Caco-2 (cell line): ENCODE measurements around the gene BTRC. TPM values are rescaled to one million over a fixed set of nuclear protein-coding genes. Genes with fewer than 3 reads are reported as not detected.
A peak's percentile ranks its signal among the peaks of the same experiment; 100 is the strongest.

Experiments used
- BruUV-seq: library from RNA; stranded (reverse); fragments of 400-500 nt; replicated peaks from 2 replicates; lab custom pipeline; 2021; lab: Mats Ljungman, UMichigan
- CTCF ChIA-PET: fragments of 300-600 bp; sonication (Branson Sonifier 250); formaldehyde crosslinking; loops from one replicate; lab custom pipeline; 2022; ENCODE audit warnings: antibody characterized with exemption; lab: Charles Lee
- POLR2A ChIA-PET: fragments of 300-600 bp; sonication (Branson Sonifier 250); formaldehyde crosslinking; loops from one replicate; lab custom pipeline; 2022; ENCODE audit warnings: antibody characterized with exemption; lab: Charles Lee
- DNase-seq, 2 experiments: peaks; one replicate each; pipeline versions ENCODE4 v3.0.0 to v3.0.0-alpha.2; 2020 to 2022
- H3K27me3 ChIP-seq: replicated peaks from 2 replicates; pipeline ENCODE4 v1.6.0; 2011; ENCODE audit warnings: low read length; ENCODE audit not compliant: control insufficient read depth, insufficient read depth
- H3K36me3 ChIP-seq: 2 replicates; pipeline ENCODE4 v1.5.1; 2011; ENCODE audit warnings: low read length; ENCODE audit not compliant: control insufficient read depth, insufficient read depth
- H3K4me1 ChIP-seq: fragments of 250-450 bp; sonication (Bioruptor Pico); 2 replicates; pipeline ENCODE4 v1.5.1; 2020; ENCODE audit warnings: mild to moderate bottlenecking
- H3K4me3 ChIP-seq: 2 replicates; pipeline ENCODE4 v1.5.1; 2011; ENCODE audit warnings: low read depth, mild to moderate bottlenecking, control low read depth, low read length
- H3K9me3 ChIP-seq: fragments of 250-450 bp; sonication (Bioruptor Pico); 2 replicates; pipeline ENCODE4 v1.5.1; 2020; ENCODE audit warnings: mild to moderate bottlenecking, moderate library complexity
- H3K27ac Mint-ChIP-seq: one replicate; pipeline ENCODE4 v1.8.0; 2022; ENCODE audit warnings: mixed read lengths; ENCODE audit not compliant: unreplicated experiment
- H3K27me3 Mint-ChIP-seq: one replicate; pipeline ENCODE4 v1.8.0; 2022; ENCODE audit warnings: mixed read lengths; ENCODE audit not compliant: insufficient read depth, unreplicated experiment
- H3K36me3 Mint-ChIP-seq: one replicate; pipeline ENCODE4 v1.8.0; 2022; ENCODE audit warnings: mild to moderate bottlenecking, mixed read lengths; ENCODE audit not compliant: insufficient read depth, unreplicated experiment
- H3K4me1 Mint-ChIP-seq: one replicate; pipeline ENCODE4 v1.8.0; 2022; ENCODE audit warnings: low read depth, mixed read lengths; ENCODE audit not compliant: unreplicated experiment
- H3K4me3 Mint-ChIP-seq: one replicate; pipeline ENCODE4 v1.8.0; 2022; ENCODE audit warnings: mild to moderate bottlenecking, moderate library complexity, mixed read lengths; ENCODE audit not compliant: unreplicated experiment
- H3K9me3 Mint-ChIP-seq: one replicate; pipeline ENCODE4 v1.8.0; 2022; ENCODE audit warnings: mixed read lengths; ENCODE audit not compliant: unreplicated experiment
- intact Hi-C: fragments of 100-400 bp; cut with micrococcal nuclease; formaldehyde crosslinking; loops from one replicate; pipeline ENCODE4 v1.10.0; 2022; ENCODE audit not compliant: unreplicated experiment
- total RNA-seq: library from RNA; stranded (reverse); gene quantifications from 2 replicates; pipeline ENCODE4 v1.2.3, GENCODE V29; 2022
- TF ChIP-seq, protein P1 (sequence below), 2 experiments: fragments of 200-600 bp in 1 of 2; IDR thresholded peaks; 1 replicate in 1 of 2; 2 replicates in 1 of 2; pipeline versions ENCODE4 v1.5.1 to v1.8.0; 2011 to 2022; ENCODE audit warnings: antibody characterized with exemption in 1 of 2, control low read depth in 1 of 2, inconsistent platforms in 1 of 2, low read depth in 1 of 2, low read length in 1 of 2, mild to moderate bottlenecking in 1 of 2, moderate library complexity in 1 of 2; ENCODE audit not compliant: insufficient read depth in 1 of 2, severe bottlenecking in 1 of 2, unreplicated experiment in 1 of 2

The BTRC gene
- total RNA-seq, 1 experiment from 2014 or later = 19.6 TPM

DNA sequence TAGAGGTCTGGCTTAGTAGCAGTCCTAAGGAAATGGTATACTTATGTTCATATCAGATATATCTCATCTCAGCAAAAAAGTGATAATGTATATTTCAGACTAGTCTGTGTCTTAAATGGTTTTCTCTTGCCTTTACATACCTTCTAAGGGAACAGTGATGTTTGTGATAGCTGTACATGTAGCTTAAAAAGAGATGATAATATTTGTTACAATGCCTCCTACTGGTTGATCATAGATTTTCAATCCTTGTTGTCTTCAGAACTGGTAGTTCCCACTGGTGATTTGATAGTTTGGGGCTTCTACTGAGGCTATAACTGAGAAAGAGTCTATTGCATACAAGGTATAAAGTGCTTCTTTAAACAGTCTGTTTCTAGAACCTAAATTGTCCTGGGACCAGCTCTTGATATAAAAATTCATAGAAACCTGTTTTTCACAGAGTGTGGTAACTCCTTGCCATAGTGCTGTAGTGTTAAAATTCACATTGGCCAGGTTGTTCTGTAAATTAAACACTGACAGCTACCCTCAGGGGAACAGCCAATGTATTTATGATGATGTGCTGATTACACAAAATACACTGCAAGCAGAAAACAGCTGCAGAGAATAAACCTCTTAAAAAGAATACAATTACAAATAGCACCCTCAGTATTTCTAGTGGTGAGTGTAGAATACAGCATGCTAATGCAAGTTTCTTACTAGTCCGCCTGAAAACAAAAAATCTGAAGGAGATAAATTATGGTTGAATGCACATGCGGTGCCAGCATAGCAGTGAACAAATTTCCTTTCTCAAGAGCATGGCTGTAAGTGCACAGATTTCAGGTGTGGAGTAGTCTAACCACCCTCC lies 90.3 kb downstream of the BTRC start:
- POLR2A ChIA-PET = no interaction called here
- intact Hi-C loops = no loop called here
- H3K36me3 ChIP-seq = no peaks in the 10 kb centered on the region
- no peaks in the 10 kb centered on the region for H3K9me3 ChIP-seq
- DNase-seq = no peak
- Mint-ChIP-seq H3K9me3 (no peaks in the 10 kb centered on the region), H3K4me1 (no peaks in the 10 kb centered on the region), H3K36me3 (no peaks in the 10 kb centered on the region), H3K27me3 (no peaks in the 10 kb centered on the region), H3K4me3 (no peak overlapping the region), H3K27ac (no peak overlapping the region)
- H3K27me3 ChIP-seq = no peaks in the 10 kb centered on the region
- no TSS peak for BruUV-seq
- CTCF ChIA-PET = interaction anchor here (0.6 to 2.3 kb wide), 13 partner anchors 8 to 230 kb away, joined by 3 to 21 read pairs (median 6); no protein-coding TSS in a partner anchor
- TF ChIP-seq, protein P1, sequence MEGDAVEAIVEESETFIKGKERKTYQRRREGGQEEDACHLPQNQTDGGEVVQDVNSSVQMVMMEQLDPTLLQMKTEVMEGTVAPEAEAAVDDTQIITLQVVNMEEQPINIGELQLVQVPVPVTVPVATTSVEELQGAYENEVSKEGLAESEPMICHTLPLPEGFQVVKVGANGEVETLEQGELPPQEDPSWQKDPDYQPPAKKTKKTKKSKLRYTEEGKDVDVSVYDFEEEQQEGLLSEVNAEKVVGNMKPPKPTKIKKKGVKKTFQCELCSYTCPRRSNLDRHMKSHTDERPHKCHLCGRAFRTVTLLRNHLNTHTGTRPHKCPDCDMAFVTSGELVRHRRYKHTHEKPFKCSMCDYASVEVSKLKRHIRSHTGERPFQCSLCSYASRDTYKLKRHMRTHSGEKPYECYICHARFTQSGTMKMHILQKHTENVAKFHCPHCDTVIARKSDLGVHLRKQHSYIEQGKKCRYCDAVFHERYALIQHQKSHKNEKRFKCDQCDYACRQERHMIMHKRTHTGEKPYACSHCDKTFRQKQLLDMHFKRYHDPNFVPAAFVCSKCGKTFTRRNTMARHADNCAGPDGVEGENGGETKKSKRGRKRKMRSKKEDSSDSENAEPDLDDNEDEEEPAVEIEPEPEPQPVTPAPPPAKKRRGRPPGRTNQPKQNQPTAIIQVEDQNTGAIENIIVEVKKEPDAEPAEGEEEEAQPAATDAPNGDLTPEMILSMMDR (IDR thresholded peaks at IDR 0.05; ENCODE audit: insufficient read depth in 1 of 2, low read depth in 1 of 2, low read length in 1 of 2, severe bottlenecking in 1 of 2, unreplicated experiment in 1 of 2) = peak; percentile 13 to 36
- no peaks in the 10 kb centered on the region for H3K4me1 ChIP-seq
- no peak overlapping the region for H3K4me3 ChIP-seq

DNA sequence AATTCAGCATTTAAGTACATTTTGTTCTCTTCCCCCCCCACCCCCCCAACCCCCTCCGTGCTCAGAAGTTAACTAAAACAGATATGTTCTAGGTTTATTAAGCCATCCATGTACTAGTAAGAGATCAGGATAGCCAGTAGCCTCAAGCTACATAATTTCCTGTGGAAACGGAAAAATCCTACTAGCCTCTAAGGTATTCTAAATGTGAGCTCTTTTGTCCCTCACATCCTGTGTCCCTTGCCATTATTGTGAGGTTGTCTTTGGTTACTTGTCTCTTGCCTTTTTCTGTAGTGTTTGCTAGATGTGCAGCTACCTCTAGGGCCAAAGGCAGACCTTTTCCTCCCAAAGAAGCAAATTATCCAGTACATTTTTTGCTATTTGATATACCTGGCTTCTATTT lies 92.1 kb downstream of the BTRC start:
- H3K9me3 Mint-ChIP-seq = no peaks in the 10 kb centered on the region
- no peaks in the 10 kb centered on the region for H3K27me3 ChIP-seq
- no TSS peak for BruUV-seq
- POLR2A ChIA-PET = no interaction called here
- no peaks in the 10 kb centered on the region for H3K36me3 Mint-ChIP-seq
- no peaks in the 10 kb centered on the region for H3K27me3 Mint-ChIP-seq
- H3K9me3 ChIP-seq = no peaks in the 10 kb centered on the region
- H3K27ac Mint-ChIP-seq = no peak overlapping the region
- intact Hi-C loops = no loop called here
- H3K4me3 ChIP-seq = no peak overlapping the region
- TF ChIP-seq, protein P1 (IDR thresholded peaks at IDR 0.05; ENCODE audit: insufficient read depth in 1 of 2, low read depth in 1 of 2, low read length in 1 of 2, severe bottlenecking in 1 of 2, unreplicated experiment in 1 of 2) = no peak
- H3K4me1 ChIP-seq = no peaks in the 10 kb centered on the region
- CTCF ChIA-PET = interaction anchor here (0.9 to 1.0 kb wide), 2 partner anchors 21 to 124 kb away, joined by 3 read pairs; no protein-coding TSS in a partner anchor
- no peaks in the 10 kb centered on the region for H3K36me3 ChIP-seq
- H3K4me1 Mint-ChIP-seq = peaks cover 6% of the 10 kb centered on the region
- DNase-seq = no peak
- no peak overlapping the region for H3K4me3 Mint-ChIP-seq

DNA sequence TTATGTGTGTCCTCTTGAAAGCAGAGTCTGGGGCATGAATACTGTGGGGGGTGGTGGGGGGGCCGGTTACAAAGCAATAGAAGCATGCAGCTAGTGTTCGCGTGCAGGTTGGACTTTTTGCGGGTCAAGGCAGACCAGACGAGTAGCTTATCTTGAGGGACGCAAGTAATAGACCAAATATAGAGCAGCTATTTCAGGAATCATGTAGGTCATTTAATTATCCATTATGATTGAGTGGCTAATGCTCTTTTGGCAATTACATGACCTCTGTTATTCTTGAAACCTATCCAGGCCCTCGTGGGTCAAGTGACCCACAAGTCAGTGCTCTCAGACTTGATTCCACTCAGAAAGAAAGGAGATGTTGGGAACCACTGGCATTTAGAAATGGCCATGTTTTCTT lies 93.0 kb downstream of the BTRC start:
- no peaks in the 10 kb centered on the region for H3K9me3 ChIP-seq
- TF ChIP-seq, protein P1 (IDR thresholded peaks at IDR 0.05; ENCODE audit: insufficient read depth in 1 of 2, low read depth in 1 of 2, low read length in 1 of 2, severe bottlenecking in 1 of 2, unreplicated experiment in 1 of 2) = no peak
- Mint-ChIP-seq H3K4me1 (peaks cover 6% of the 10 kb centered on the region), H3K27me3 (no peaks in the 10 kb centered on the region), H3K27ac (no peak overlapping the region), H3K36me3 (no peaks in the 10 kb centered on the region), H3K4me3 (no peak overlapping the region), H3K9me3 (no peaks in the 10 kb centered on the region)
- H3K36me3 ChIP-seq = no peaks in the 10 kb centered on the region
- no peak for DNase-seq
- BruUV-seq = no TSS peak
- H3K4me3 ChIP-seq = no peak overlapping the region
- CTCF ChIA-PET = interaction anchor here (0.9 kb wide), 1 partner anchor 123 kb away, joined by 3 read pairs; no protein-coding TSS in a partner anchor
- H3K27me3 ChIP-seq = no peaks in the 10 kb centered on the region
- intact Hi-C loops = no loop called here
- POLR2A ChIA-PET = no interaction called here
- no peaks in the 10 kb centered on the region for H3K4me1 ChIP-seq
